DOHH2 (cell line): Measurements from ENCODE around the gene HSPA13.

Experiments
- CTCF ChIP-seq: fragments of 200-600 bp; sonication (generic); IDR thresholded peaks from one replicate; pipeline ENCODE4 v1.5.1; 2014; ENCODE audit warnings: antibody characterized with exemption, mild to moderate bottlenecking, low read depth, low read length; ENCODE audit not compliant: poor library complexity, severe bottlenecking
- EZH2phosphoT487 ChIP-seq: fragments of 200-600 bp; sonication (generic); IDR thresholded peaks from 2 replicates; pipeline ENCODE4 v1.6.1; 2017; ENCODE audit warnings: borderline replicate concordance, mild to moderate bottlenecking, antibody characterized with exemption, low read length, moderate library complexity, mixed read lengths

- TF ChIP-seq CTCF = no peak
- TF ChIP-seq EZH2phosphoT487 = no peak
Observed at GRCh38 chr21:14418920-14419319, 36.0 kb upstream of the HSPA13 start.
